ENCODE measurements around the gene ADAM33. TPM values are rescaled to one million over a fixed set of nuclear protein-coding genes. Genes with fewer than 3 reads are reported as not detected.

ADAM33 gene
- total and polyA plus RNA-seq, 7 donors = 2.4 to 8.9 (median 4.3) TPM

DNA sequence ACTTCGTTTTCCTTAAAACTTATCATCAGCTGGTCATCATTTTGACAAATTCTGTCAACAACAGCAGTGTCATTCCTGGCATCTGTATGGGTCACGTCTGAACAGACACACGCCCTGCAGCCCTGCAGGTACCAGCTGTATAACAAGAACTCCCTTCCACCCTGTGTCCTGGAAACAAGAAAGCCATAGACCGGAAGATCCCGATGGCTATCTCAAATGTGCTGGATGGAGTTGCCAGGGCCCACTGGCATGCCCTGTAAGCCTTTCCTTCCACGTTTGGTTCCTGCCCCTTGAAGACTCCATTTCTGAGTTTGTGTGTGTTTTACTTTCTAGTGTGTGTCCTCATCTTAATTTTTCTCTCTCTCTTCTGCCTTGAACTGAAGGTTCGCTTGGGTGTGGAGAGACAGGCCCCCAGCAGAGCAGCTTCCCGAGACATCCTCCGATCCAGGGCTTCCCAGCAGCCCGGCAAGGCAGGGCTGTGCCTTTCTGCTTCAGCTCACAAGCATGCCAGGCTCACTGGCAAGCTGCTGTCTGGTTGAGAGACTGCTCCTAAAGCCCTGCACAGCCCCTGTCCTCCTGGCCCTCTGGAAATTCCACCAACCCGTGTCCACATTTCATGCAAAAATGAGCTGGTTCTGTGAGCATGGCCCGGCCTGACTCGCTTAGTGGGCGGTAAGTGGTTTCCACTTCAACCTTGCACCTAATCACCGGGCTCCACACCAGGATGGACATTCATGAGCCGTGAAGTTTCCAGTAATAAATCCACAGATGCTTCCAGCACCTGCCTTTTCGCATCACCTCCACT is 27.3 kb downstream of the ADAM33 start:
- Histone ChIP-seq H3K9me3 (no peaks in the 10 kb centered on the region), H3K27me3 (ENCODE audit: insufficient read depth in 3 of 3, low read length in 2 of 3) (peaks cover 0 to 1% (median 0%) of the 10 kb centered on the region in 3 donors), H3K27ac (no peak overlapping the region), H3K4me1 (no peaks in the 10 kb centered on the region), H3K4me3 (no peak overlapping the region), H3K36me3 (ENCODE audit: insufficient read depth in 1 of 2, low read depth in 1 of 2) (peaks cover 0 to 9% of the 10 kb centered on the region in 2 donors)
- TF ChIP-seq, protein P1, sequence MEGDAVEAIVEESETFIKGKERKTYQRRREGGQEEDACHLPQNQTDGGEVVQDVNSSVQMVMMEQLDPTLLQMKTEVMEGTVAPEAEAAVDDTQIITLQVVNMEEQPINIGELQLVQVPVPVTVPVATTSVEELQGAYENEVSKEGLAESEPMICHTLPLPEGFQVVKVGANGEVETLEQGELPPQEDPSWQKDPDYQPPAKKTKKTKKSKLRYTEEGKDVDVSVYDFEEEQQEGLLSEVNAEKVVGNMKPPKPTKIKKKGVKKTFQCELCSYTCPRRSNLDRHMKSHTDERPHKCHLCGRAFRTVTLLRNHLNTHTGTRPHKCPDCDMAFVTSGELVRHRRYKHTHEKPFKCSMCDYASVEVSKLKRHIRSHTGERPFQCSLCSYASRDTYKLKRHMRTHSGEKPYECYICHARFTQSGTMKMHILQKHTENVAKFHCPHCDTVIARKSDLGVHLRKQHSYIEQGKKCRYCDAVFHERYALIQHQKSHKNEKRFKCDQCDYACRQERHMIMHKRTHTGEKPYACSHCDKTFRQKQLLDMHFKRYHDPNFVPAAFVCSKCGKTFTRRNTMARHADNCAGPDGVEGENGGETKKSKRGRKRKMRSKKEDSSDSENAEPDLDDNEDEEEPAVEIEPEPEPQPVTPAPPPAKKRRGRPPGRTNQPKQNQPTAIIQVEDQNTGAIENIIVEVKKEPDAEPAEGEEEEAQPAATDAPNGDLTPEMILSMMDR (IDR thresholded peaks at IDR 0.05) = no peak
- intact Hi-C loops (cut with DNase I) = no loop called here
- WGBS, 3 donors = 69 to 77% (median 76%) methylated on average over 17 of the region's 17 CpGs
- ATAC-seq (no peak), DNase-seq (no peak)

DNA sequence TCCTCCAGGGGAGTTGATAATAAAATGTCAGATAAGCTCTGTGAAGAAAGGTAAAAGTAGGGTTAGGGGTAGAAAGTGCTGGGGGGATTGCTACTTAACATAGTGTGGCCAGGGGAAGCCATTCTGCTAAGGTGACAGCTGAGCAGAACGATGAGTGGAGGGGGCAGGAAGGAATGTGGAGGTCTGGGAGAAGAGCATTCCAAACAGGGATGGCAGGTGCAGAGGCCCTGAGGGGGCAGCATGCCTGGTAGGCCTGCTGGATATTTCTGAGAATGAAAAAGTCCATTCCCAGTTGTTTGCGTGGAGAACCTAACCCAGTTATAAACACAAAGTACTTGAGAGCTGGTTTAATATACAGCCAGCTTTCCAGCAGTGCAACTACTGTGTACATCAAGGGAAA is 27.9 kb downstream of the ADAM33 start:
- ATAC-seq (no peak), DNase-seq (no peak)
- TF ChIP-seq, protein P1 (IDR thresholded peaks at IDR 0.05) = no peak
- no peaks in the 10 kb centered on the region for H3K27me3 ChIP-seq (ENCODE audit: insufficient read depth in 3 of 3, low read length in 2 of 3)
- peaks cover 0 to 15% of the 10 kb centered on the region in 2 donors for H3K36me3 ChIP-seq (ENCODE audit: insufficient read depth in 1 of 2, low read depth in 1 of 2)
- no peaks in the 10 kb centered on the region for H3K4me1 ChIP-seq
- H3K4me3 ChIP-seq = no peak overlapping the region
- WGBS, 3 donors = 37 to 50% (median 40%) methylated on average over 2 of the region's 2 CpGs
- no peaks in the 10 kb centered on the region for H3K9me3 ChIP-seq
- H3K27ac ChIP-seq = no peak overlapping the region
- intact Hi-C loops (cut with DNase I) = no loop called here

DNA sequence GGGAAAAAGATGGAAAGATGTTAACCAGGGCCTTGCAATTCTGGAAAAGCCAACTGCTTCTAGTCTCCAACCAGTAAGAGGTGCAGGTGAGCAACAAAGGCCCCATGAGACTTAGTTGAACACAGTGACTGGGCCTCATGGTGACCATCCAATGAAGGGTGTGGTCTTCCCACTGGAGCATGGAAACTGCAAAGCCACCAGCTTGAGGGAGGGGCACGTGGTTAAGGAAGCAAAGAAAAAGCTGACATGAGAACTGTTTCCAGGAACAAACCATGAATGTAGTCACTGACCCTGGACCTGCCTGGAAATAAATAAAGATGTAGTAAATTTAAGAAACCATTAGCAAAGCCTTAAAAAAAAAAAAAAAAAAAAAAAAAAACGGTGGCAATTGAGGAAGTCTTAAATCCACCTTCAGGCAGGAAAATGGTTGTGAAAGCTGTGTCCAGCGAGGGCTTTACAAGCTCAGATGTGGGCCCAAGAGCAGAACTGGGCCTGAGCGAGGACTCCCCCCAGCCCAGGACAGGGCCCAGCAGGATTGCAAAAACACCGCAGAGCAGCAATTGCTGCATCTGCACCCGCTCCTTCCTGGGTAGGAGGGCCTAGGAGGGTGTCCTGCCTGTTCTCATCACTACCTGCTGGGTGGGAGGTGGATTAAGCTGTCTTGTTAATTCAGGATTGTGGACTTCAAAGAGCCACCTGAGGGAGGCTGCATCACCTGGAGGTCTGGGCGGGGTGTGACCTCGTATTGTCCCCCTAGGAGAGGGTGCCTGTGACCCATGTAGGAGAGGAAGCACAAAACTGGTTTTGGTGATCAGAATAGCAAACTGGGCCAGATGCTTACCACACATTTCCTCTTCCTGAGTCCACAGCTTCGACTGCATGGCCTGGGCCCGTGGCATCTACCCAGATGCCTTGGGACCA is 28.9 kb downstream of the ADAM33 start:
- intact Hi-C loops (cut with DNase I) = no loop called here
- WGBS, 3 donors = 82 to 84% (median 83%) methylated on average over 10 of the region's 10 CpGs
- Histone ChIP-seq H3K4me3 (no peak overlapping the region), H3K36me3 (ENCODE audit: insufficient read depth in 1 of 2, low read depth in 1 of 2) (peaks cover 0 to 24% of the 10 kb centered on the region in 2 donors), H3K27me3 (ENCODE audit: insufficient read depth in 3 of 3, low read length in 2 of 3) (no peaks in the 10 kb centered on the region), H3K27ac (no peak overlapping the region), H3K9me3 (no peaks in the 10 kb centered on the region), H3K4me1 (no peaks in the 10 kb centered on the region)
- DNase-seq (no peak), ATAC-seq (no peak)
- TF ChIP-seq, protein P1 (IDR thresholded peaks at IDR 0.05) = no peak

DNA sequence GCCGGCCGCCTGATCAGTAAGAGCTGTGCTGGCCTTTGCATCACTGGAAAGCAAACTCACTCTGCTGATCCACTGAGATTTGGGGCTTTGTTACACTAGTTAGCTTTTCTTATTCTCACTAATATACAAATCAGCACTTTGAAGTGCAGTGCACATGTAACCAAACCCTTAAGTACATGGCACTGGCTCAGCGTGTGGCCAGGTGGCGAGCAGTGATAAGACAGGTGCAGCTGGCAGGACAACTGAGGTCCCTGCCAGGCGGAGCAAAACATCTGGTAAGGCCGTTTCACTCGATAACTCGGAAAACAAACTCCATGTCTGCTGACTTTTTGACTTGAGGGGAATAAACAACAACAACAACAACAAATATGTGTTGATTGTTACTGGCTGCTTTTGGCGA is 29.6 kb downstream of the ADAM33 start:
- no peak overlapping the region for H3K4me3 ChIP-seq
- ATAC-seq (no peak), DNase-seq (no peak)
- no peaks in the 10 kb centered on the region for H3K27me3 ChIP-seq (ENCODE audit: insufficient read depth in 3 of 3, low read length in 2 of 3)
- TF ChIP-seq, protein P1 (IDR thresholded peaks at IDR 0.05) = no peak
- H3K36me3 ChIP-seq (ENCODE audit: insufficient read depth in 1 of 2, low read depth in 1 of 2) = peaks cover 0 to 29% of the 10 kb centered on the region in 2 donors
- H3K4me1 ChIP-seq = no peaks in the 10 kb centered on the region
- intact Hi-C loops (cut with DNase I) = no loop called here
- 72 to 85% (median 78%) methylated on average over 9 of the region's 9 CpGs for WGBS, 3 donors
- no peak overlapping the region for H3K27ac ChIP-seq
- no peaks in the 10 kb centered on the region for H3K9me3 ChIP-seq

Data from psoas muscle (tissue), 8 donors.